GM12872 (cell line): ENCODE measurements around the gene KCNIP4.

Experiments
- CTCF ChIP-seq: IDR thresholded peaks from 3 replicates; pipeline ENCODE4 v1.5.1; 2011; ENCODE audit warnings: low read depth, mild to moderate bottlenecking, low read length, moderate library complexity; ENCODE audit not compliant: insufficient read depth

The KCNIP4 gene

GRCh38 chr4:21765810-21766407 lies 182.7 kb downstream of the KCNIP4 start:
- peak; percentile 88 for TF ChIP-seq CTCF

GRCh38 chr4:21763855-21764254 lies 184.7 kb downstream of the KCNIP4 start:
- TF ChIP-seq CTCF: no peak

GRCh38 chr4:21757248-21757647 lies 191.3 kb downstream of the KCNIP4 start:
- TF ChIP-seq CTCF: no peak

GRCh38 chr4:21753084-21753760 lies 195.3 kb downstream of the KCNIP4 start:
- no peak for TF ChIP-seq CTCF

GRCh38 chr4:21752616-21753015 lies 196.0 kb downstream of the KCNIP4 start:
- TF ChIP-seq CTCF: no peak

- no peak for TF ChIP-seq CTCF
These were observed 198.6 kb downstream of the KCNIP4 start for GRCh38 chr4:21749924-21750323.

- TF ChIP-seq CTCF: no peak
These were observed 199.2 kb downstream of the KCNIP4 start for GRCh38 chr4:21749412-21749811.
